ENCODE results near the gene AKAP13. TPM values are rescaled to one million over a fixed set of nuclear protein-coding genes. Genes with fewer than 3 reads are reported as not detected.

Gene AKAP13
- total RNA-seq, 1 experiment from 2014 or later = 36.0 TPM

DNA sequence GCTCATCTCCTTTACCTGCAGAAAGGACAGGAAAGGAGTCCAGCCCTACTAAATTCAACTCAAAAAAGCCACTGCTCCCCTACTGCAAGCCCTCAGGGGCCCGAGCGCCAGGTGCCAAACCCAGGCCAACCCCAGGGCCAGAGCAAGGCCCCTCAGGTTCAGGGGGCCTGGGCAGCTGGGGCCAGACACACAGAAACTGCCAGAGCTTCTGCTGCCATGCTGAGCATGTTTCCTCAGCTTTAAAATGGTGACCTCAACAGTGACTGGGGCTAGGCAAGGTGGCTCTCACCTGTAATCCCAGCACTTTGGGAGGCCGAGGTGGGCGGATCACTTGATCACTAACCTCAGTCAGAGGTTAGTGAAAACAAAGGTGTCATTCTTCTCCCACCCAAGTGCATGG is 375.5 kb downstream of the AKAP13 start:
- no peak for DNase-seq (ENCODE audit: low read depth, low spot score)
- in situ Hi-C loops (cut with HindIII; ENCODE audit: low pct_unique_long_range_greater_than_20kb, low sequenced_read_pairs) = no loop called here

- DNase-seq (ENCODE audit: low read depth, low spot score) = no peak
- in situ Hi-C loops (cut with HindIII; ENCODE audit: low pct_unique_long_range_greater_than_20kb, low sequenced_read_pairs) = no loop called here
Measured at GRCh38 chr15:85756411-85757072, 376.1 kb downstream of the AKAP13 start.

GRCh38 chr15:85757073-85757938 is 376.9 kb downstream of the AKAP13 start:
- in situ Hi-C loops (cut with HindIII; ENCODE audit: low pct_unique_long_range_greater_than_20kb, low sequenced_read_pairs) = no loop called here
- DNase-seq (ENCODE audit: low read depth, low spot score) = no peak

DNA sequence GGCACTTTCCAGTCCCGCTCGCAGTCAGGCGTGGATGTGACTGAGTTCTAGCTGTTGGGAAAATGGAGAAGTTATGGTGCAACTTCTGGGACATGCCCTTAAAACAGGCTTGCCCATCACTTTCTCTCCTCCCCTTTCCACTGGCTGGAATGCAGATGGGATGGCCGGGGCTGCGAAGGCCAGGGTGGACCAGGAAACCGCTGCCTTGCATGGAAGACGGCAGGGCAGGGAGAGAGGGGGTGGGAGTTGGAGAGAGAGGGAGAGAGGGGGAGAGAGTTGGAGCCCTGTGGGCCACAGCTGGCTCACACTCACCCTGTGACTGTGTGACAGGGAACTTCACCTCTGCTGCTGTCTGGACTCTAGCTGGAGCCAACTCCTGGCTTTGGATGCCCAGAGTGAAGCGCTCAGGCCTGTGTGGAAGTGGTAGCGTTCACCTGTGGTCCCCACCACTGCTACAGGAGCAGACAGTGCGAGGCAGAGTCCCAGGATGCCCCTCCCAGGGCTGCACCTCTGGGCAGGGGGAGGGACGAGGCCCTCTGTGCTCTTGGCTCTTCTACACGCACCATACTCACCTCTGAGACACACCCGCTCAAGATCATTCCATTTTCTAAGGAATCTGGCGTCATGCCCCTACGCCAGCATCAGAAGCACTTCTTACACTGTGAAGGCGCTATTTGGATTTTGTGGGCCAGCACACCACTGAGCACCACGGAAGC is 377.7 kb downstream of the AKAP13 start:
- in situ Hi-C loops (cut with HindIII; ENCODE audit: low pct_unique_long_range_greater_than_20kb, low sequenced_read_pairs) = no loop called here
- no peak for DNase-seq (ENCODE audit: low read depth, low spot score)

DNA sequence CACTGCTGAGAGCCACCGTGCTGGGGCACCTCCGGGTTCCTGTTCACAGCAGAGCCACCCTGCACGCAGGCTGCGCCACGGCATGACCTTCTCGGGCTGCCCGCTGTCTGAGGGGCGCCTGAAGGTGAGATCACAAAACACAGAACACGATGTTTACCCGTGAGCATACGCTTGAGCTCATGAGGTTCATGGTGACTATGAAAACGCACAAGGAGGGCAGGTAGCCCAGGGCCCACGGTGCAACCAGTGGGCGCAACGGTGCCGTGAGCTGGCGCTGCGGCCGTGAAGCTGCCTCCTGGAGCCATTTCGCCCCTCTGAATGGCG is 378.2 kb downstream of the AKAP13 start:
- in situ Hi-C loops (cut with HindIII; ENCODE audit: low pct_unique_long_range_greater_than_20kb, low sequenced_read_pairs) = no loop called here
- no peak for DNase-seq (ENCODE audit: low read depth, low spot score)

DNA sequence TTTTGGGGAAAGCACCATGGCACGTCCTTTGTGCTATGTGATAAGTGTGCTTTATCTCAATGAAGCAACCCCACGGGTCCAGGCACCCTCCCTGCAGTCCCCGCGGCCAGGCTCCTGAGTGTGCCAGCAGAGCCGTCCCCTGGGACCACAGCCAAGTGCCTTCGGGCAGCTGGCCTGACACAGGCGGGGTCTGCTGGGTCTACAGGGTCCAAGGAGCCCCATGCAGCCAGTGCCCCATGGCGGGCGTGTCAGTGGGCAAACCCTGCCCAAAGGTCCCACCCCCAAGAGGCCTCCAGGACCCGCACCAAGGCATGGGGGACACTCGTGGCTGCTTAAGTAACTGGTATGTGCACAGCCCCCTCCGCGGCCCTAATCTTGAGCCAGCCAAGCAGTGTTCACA is 379.0 kb downstream of the AKAP13 start:
- in situ Hi-C loops (cut with HindIII; ENCODE audit: low pct_unique_long_range_greater_than_20kb, low sequenced_read_pairs) = no loop called here
- no peak for DNase-seq (ENCODE audit: low read depth, low spot score)

DNA sequence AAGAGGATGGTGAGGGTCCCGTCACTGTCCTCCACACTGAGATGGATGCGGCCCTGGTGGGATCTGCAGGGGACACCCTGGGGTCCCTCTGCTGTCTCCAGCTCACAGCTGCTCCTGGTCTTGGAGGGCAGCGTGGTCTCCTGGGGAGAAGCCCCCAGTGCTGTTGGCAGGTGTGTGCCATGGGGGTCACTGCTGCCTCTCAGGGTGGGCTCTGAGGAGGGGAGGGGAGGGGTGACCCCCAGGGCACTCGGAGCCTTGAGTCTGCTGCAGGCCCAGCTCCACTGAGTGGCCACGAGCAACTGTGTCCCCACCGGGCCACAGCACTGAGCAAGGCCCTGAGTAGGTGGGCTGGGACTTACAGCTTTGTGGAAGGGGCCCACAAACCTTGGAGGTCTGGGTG is 379.6 kb downstream of the AKAP13 start:
- in situ Hi-C loops (cut with HindIII; ENCODE audit: low pct_unique_long_range_greater_than_20kb, low sequenced_read_pairs) = no loop called here
- no peak for DNase-seq (ENCODE audit: low read depth, low spot score)

- peak; percentile 16 for DNase-seq (ENCODE audit: low read depth, low spot score)
- in situ Hi-C loops (cut with HindIII; ENCODE audit: low pct_unique_long_range_greater_than_20kb, low sequenced_read_pairs) = no loop called here
Measured at GRCh38 chr15:85760531-85761371, 380.3 kb downstream of the AKAP13 start.

GRCh38 chr15:85761635-85762034 is 381.2 kb downstream of the AKAP13 start:
- no peak for DNase-seq (ENCODE audit: low read depth, low spot score)
- in situ Hi-C loops (cut with HindIII; ENCODE audit: low pct_unique_long_range_greater_than_20kb, low sequenced_read_pairs) = no loop called here

DNA sequence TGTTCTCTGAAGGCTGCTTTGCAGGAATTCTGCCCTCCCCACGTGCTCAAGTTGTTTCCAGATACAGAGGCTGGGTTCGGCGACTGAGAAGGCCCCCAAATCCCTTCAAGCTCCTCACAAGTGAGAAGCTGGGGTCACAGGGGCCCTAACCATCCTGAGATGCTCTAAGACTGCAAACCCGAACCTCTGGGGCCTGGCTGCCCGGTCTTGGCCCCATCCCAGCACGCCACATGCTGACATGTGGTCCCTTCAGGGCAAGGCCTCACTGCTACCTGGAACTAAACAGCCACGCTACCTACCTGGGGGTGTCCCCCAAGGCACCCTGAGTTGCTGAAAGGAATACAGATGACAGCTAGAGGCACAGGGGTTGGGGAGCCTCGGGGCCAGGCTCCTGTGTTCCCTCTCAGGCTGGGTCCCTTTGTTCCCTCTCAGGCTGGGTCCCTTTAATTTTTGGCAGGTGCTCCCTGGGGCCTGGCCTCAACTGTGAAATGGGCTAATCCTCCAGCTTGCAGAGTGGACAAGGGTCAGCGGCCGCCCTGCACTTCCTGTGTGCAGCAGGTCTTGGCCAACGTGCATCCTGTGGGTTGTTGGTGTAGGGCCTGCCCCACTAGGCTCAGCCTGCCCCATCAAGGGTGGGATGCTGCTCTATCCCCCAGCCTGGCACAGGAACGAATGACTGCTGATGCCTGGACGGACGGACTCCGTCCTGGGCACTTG is 381.8 kb downstream of the AKAP13 start:
- no peak for DNase-seq (ENCODE audit: low read depth, low spot score)
- in situ Hi-C loops (cut with HindIII; ENCODE audit: low pct_unique_long_range_greater_than_20kb, low sequenced_read_pairs) = no loop called here

DNA sequence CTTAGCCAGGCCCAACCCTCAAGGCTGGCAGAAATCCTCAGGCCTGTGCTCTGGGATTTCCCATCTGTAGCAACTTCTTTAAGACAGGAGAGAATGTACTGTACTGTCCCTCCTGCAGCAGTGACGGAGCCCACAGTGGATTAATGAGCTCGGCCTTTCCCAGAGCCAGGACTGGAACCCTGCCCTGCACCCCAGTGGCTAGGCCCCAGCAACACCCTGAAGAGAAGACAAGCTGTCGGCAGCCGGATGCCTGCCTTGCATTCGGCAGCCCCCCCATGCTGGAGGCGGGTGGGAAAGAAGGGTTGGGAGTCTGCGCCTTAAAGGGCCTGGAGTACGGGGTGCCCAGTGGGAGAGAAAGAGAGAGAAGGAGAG is 382.3 kb downstream of the AKAP13 start:
- DNase-seq (ENCODE audit: low read depth, low spot score) = no peak
- in situ Hi-C loops (cut with HindIII; ENCODE audit: low pct_unique_long_range_greater_than_20kb, low sequenced_read_pairs) = no loop called here

DNA sequence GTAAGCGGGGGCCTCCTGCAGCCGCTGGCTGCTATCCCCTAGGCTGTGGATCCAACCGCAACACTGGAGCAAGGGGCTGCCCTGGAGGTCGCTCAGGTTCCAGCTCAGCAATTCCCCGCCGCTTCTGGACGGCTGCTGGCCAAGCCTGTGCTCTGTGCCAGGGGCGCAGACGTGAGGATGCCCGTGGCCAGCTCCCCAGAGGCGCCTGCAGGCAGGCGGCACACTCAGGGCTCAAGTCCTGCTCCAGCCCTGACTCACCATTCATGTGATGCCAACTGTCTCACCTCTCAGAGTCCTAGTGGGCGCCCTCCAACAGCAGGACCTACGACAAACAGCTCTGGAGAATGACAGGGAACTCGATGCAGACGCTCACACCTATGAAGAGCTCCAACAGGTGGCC is 382.8 kb downstream of the AKAP13 start:
- no peak for DNase-seq (ENCODE audit: low read depth, low spot score)
- in situ Hi-C loops (cut with HindIII; ENCODE audit: low pct_unique_long_range_greater_than_20kb, low sequenced_read_pairs) = no loop called here

DNA sequence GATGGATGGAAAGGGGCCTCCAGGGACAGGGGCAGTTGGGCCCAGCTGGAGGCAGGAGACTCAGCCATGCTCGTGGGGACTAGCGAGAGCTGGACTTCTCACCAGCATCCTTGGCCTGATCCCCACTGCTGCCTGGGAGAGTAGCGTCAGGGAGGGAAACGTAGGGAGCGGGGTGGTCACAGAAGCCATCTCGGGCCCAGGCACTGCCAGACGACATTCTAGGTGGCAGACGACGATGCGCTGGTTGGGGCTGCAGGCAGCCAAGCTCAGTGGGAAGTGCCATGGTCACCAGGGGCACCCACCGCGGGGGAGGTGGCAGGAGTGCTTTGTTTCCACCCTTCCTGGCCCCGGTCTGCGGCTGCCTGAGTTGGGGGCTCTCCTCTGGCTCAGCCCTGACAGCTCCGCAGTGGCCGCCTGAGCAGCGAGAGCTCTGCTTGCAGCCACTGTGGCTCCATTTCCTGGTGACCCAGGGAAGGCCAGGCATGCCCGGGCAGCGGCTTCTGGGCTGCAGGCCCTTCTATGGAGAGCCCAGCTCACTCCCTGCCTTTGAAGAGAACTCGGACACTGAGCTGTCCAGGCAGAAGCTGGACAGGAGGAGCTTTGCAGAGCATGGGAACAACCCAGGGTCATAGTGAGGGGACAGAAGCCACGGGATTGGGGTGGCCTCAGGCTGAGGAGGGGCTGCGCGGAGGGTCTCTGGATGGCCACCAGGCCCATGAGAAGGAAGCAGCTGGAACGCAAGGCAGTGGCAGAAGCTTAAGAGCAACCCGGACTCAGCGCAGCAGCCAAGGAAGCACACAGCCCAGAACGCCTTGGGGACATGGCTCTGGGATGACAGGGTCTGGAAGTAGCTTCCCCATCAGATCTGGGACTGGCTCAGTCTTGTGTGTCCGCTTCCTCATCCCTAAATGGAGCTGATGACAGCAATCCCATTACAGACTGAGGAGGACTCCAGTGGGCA is 383.6 kb downstream of the AKAP13 start:
- DNase-seq (ENCODE audit: low read depth, low spot score) = no peak
- in situ Hi-C loops (cut with HindIII; ENCODE audit: low pct_unique_long_range_greater_than_20kb, low sequenced_read_pairs) = no loop called here

GRCh38 chr15:85764649-85765277 is 384.4 kb downstream of the AKAP13 start:
- in situ Hi-C loops (cut with HindIII; ENCODE audit: low pct_unique_long_range_greater_than_20kb, low sequenced_read_pairs) = no loop called here
- DNase-seq (ENCODE audit: low read depth, low spot score) = no peak

DNA sequence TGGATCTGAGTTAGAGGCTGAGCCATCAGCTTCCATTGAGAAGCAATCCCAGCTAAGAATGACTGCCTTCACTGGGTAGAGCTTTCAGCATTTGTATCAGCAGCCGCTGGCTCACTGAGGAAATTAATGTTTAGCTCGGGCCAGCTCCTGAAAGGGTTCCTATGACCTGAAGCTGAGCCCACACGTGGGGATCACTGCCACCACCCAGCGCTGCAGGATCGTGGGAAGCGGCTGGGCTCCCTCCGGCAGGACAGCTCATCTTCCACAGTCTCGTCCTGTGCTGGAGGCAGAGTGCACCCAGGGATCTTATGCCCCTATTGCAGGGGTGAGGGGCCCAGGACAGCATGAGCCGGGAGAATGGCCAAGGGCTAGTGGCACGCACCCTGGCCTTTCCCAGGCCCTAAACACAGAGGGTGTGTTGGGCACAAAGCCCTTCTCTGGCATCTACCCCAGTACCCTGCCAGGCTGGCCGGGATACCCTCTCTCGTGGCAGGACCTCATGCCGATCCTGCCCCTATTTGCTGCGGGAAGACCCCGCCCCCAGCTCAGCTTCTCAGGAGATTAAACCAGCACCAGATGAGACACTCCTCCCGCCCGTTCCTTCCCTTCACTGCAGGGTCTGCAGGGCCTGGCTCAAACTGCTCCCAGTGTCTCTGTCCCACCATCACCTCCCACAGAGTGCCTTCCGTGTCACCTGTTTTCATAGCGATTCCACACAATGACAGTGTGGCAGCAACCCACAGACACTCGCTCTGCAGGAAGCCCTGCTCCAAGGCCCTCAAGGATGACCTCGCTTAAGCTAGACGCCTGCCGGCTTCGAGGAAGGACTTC is 385.8 kb downstream of the AKAP13 start:
- in situ Hi-C loops (cut with HindIII; ENCODE audit: low pct_unique_long_range_greater_than_20kb, low sequenced_read_pairs) = no loop called here

More for the DNA sequence above, 385.8 kb downstream of the AKAP13 start:
- no peak for DNase-seq (ENCODE audit: low read depth, low spot score)
